ENCODE data around the gene LTB.
"Not testable (repeated sequence)": the region's sequence is repeated elsewhere in the genome, so short reads cannot be mapped to it uniquely, and the experiment has no call there.

The LTB gene

DNA sequence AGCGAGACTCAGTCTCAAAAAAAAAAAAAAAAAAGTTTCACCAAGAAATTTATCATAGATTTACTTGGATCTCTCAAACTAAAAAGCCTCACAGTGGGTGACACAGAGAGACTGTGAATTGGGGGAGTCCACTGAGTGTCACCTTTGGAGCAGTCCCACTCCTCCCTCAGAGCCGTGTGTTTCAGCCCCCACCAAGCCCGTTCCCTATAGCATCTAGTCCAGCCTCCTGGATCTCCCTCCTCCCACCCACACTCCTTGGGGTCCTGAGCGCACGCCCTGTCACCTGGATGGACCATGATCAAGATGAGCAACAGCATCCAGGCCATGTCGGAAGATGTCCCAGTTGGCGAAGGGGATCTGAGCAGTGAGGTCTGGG lies 10.2 kb upstream of the LTB start:
- H3K4me3 ChIP-seq (ENCODE audit: low read depth, low read length), result no peak overlapping the region
- DNase-seq (ENCODE audit: low read depth), result no peak
- TF ChIP-seq CTCF (IDR thresholded peaks at IDR 0.05; ENCODE audit: low read depth, low read length) (no peak), MYC (IDR thresholded peaks at IDR 0.05; ENCODE audit: low read depth, low read length) (no peak)

DNA sequence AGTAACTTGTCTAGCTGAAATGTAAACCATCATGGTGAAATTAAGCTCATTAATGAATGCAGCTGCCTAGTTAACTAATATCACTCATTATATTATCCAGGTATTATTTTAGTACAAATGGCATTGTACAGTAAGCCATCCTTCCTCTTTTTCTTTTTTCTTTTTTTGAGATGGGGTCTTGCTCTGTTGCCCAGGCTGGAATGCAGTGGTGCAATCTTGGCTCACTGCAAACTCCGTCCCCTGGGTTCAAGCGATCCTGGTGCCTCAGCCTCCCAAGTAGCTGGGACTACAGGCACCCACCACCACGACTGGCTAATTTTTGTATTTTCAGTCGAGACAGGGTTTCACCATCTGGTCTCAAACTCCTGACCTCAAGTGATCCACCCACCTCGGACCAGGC lies 8.5 kb upstream of the LTB start:
- DNase-seq (ENCODE audit: low read depth); H3K4me3 ChIP-seq (ENCODE audit: low read depth, low read length): not testable (repeated sequence)

- TF ChIP-seq MYC (IDR thresholded peaks at IDR 0.05; ENCODE audit: low read depth, low read length) (no peak), MAX (IDR thresholded peaks at IDR 0.05; ENCODE audit: low read depth, low read length) (no peak), CTCF (IDR thresholded peaks at IDR 0.05; ENCODE audit: low read depth, low read length) (no peak), POLR2A (IDR thresholded peaks at IDR 0.05; ENCODE audit: extremely low read depth, insufficient read length) (no peak)
- peak; percentile 84 for DNase-seq (ENCODE audit: low read depth)
- H3K4me3 ChIP-seq (ENCODE audit: low read depth, low read length), result peak overlapping the region; percentile 73
Measured at GRCh38 chr6:31588871-31589650, 6.8 kb upstream of the LTB start.

- no peak for TF ChIP-seq MYC (IDR thresholded peaks at IDR 0.05; ENCODE audit: low read depth, low read length)
- no peak for TF ChIP-seq CTCF (IDR thresholded peaks at IDR 0.05; ENCODE audit: low read depth, low read length)
- no peak for TF ChIP-seq POLR2A (IDR thresholded peaks at IDR 0.05; ENCODE audit: extremely low read depth, insufficient read length)
- no peak for TF ChIP-seq MAX (IDR thresholded peaks at IDR 0.05; ENCODE audit: low read depth, low read length)
- peak; percentile 36 for DNase-seq (ENCODE audit: low read depth)
Measured at GRCh38 chr6:31587791-31588777, 5.9 kb upstream of the LTB start.

GRCh38 chr6:31586599-31587281 lies 4.5 kb upstream of the LTB start:
- peak overlapping the region; percentile 73 for H3K4me3 ChIP-seq (ENCODE audit: low read depth, low read length)
- TF ChIP-seq POLR2A (IDR thresholded peaks at IDR 0.05; ENCODE audit: extremely low read depth, insufficient read length) (peak; percentile 17), MAX (IDR thresholded peaks at IDR 0.05; ENCODE audit: low read depth, low read length) (peak; percentile 97), MYC (IDR thresholded peaks at IDR 0.05; ENCODE audit: low read depth, low read length) (peak; percentile 76), CTCF (IDR thresholded peaks at IDR 0.05; ENCODE audit: low read depth, low read length) (no peak)
- peak; percentile 99 for DNase-seq (ENCODE audit: low read depth)

More at GRCh38 chr6:31587791-31588777, 5.9 kb upstream of the LTB start:
- H3K4me3 ChIP-seq (ENCODE audit: low read depth, low read length), result peak overlapping the region; percentile 73

- TF ChIP-seq CTCF (IDR thresholded peaks at IDR 0.05; ENCODE audit: low read depth, low read length) (no peak), MAX (IDR thresholded peaks at IDR 0.05; ENCODE audit: low read depth, low read length) (no peak), POLR2A (IDR thresholded peaks at IDR 0.05; ENCODE audit: extremely low read depth, insufficient read length) (peak; percentile 13), MYC (IDR thresholded peaks at IDR 0.05; ENCODE audit: low read depth, low read length) (no peak; the same call in 1 of the 2 replicates)
- peak within 1 kb of the TSS; percentile 73 for H3K4me3 ChIP-seq (ENCODE audit: low read depth, low read length)
- DNase-seq (ENCODE audit: low read depth), result peak; percentile 95
Measured at GRCh38 chr6:31586008-31586407, 3.8 kb upstream of the LTB start, which contains the start of gene LST1. LST1 (plus strand) TSS chr6:31586277; CDS start chr6:31587300, 1,023 bp downstream.
